B cell (primary cell): ENCODE data around the gene ARHGAP27. TPM values are rescaled to one million over a fixed set of nuclear protein-coding genes. Genes with fewer than 3 reads are reported as not detected.

Experiments used
- ATAC-seq: fragments of 200-7000 bp; cut with Tn5 transposase; one replicate; pipeline ENCODE4 v1.10.0; 2021; ENCODE audit warnings: low read depth, mild to moderate bottlenecking, moderate number of reproducible peaks, moderate library complexity
- CTCF ChIA-PET: fragments of 350-600 bp; sonication (Branson Sonifier 250); formaldehyde crosslinking; loops from one replicate; lab custom pipeline; 2021; ENCODE audit warnings: antibody characterized with exemption, inconsistent platforms; lab: Charles Lee
- POLR2A ChIA-PET: fragments of 350-600 bp; sonication (Branson Sonifier 250); formaldehyde crosslinking; loops from one replicate; lab custom pipeline; 2021; ENCODE audit warnings: antibody characterized with exemption; lab: Charles Lee
- DNase-seq: peaks from one replicate; pipeline ENCODE4 v3.0.0; 2013
- H2AFZ ChIP-seq: 2 replicates; pipeline ENCODE4 v1.6.1; 2012; ENCODE audit warnings: mild to moderate bottlenecking, low read depth, low read length; ENCODE audit not compliant: insufficient read depth, poor library complexity, severe bottlenecking
- H3K27ac ChIP-seq, 2 donors: 1 replicate in 1 of 2; 2 replicates in 1 of 2; pipeline ENCODE4 v1.5.1; 2012 to 2013; ENCODE audit warnings: low read length in 2 of 2, mild to moderate bottlenecking in 2 of 2, moderate library complexity in 1 of 2
- H3K27me3 ChIP-seq, 4 experiments: fragments of 200-600 bp in 1 of 4; sonication (generic) in 1 of 4; replicated peaks in 1 of 4; 1 replicate in 2 of 4; 2 replicates in 2 of 4; pipeline versions ENCODE4 v1.6.1 to v1.7.0; 2013 to 2016; ENCODE audit warnings: low read length in 3 of 4, mild to moderate bottlenecking in 2 of 4, mixed read lengths in 1 of 4, moderate library complexity in 1 of 4; ENCODE audit not compliant: insufficient read depth in 4 of 4, control insufficient read depth in 3 of 4; ENCODE audit errors: control extremely low read depth in 1 of 4
- H3K36me3 ChIP-seq, 2 experiments: replicated peaks in 1 of 2; 1 replicate in 1 of 2; 2 replicates in 1 of 2; pipeline versions ENCODE4 v1.6.1 to v1.7.1; 2013; ENCODE audit warnings: low read length in 1 of 2; ENCODE audit not compliant: insufficient read depth in 2 of 2, control insufficient read depth in 1 of 2; ENCODE audit errors: control extremely low read depth in 1 of 2, extremely low read depth in 1 of 2
- H3K4me1 ChIP-seq, 2 donors: fragments of 200-600 bp in 1 of 2; sonication (generic) in 1 of 2; 1 replicate in 1 of 2; 2 replicates in 1 of 2; pipeline versions ENCODE4 v1.5.1 to v1.6.1; 2013 to 2017; ENCODE audit warnings: low read length in 2 of 2; ENCODE audit not compliant: control insufficient read depth in 2 of 2, insufficient read depth in 2 of 2
- H3K4me2 ChIP-seq: replicated peaks from 2 replicates; pipeline ENCODE3; 2012; ENCODE audit warnings: mild to moderate bottlenecking, low read depth, low read length; ENCODE audit not compliant: poor library complexity, severe bottlenecking
- H3K4me3 ChIP-seq, 5 experiments: fragments of 200-600 bp in 1 of 5; sonication (generic) in 1 of 5; 1 replicate in 3 of 5; 2 replicates in 2 of 5; pipeline versions ENCODE4 v1.5.1 to v1.7.0; 2011 to 2016; ENCODE audit warnings: low read length in 4 of 5, mild to moderate bottlenecking in 4 of 5, low read depth in 2 of 5, control low read depth in 1 of 5, moderate library complexity in 1 of 5; ENCODE audit not compliant: insufficient read depth in 1 of 5; ENCODE audit errors: control extremely low read depth in 1 of 5, extremely low read depth in 1 of 5
- H3K79me2 ChIP-seq: fragments of 200-600 bp; sonication (generic); one replicate; pipeline ENCODE4 v1.6.0; 2016; ENCODE audit warnings: low read length; ENCODE audit not compliant: control insufficient read depth, insufficient read depth
- H3K9ac ChIP-seq: fragments of 200-600 bp; sonication (generic); 2 replicates; pipeline ENCODE4 v1.6.1; 2017; ENCODE audit warnings: mild to moderate bottlenecking, low read length, moderate library complexity
- H3K9me3 ChIP-seq, 3 donors: one replicate each; pipeline versions ENCODE4 v1.6.1 to v1.7.1; 2013; ENCODE audit warnings: low read length in 2 of 3; ENCODE audit not compliant: control insufficient read depth in 2 of 3, insufficient read depth in 1 of 3; ENCODE audit errors: control extremely low read depth in 1 of 3
- H4K20me1 ChIP-seq: 2 replicates; pipeline ENCODE4 v1.6.0; 2012; ENCODE audit warnings: mild to moderate bottlenecking, low read length; ENCODE audit not compliant: insufficient read depth, control insufficient read depth, poor library complexity, severe bottlenecking
- H3K27ac Mint-ChIP-seq: one replicate; pipeline ENCODE4 v1.8.0; 2021; ENCODE audit warnings: mixed read lengths
- H3K27me3 Mint-ChIP-seq: one replicate; pipeline ENCODE4 v1.8.0; 2021; ENCODE audit warnings: mixed read lengths
- H3K4me1 Mint-ChIP-seq: one replicate; pipeline ENCODE4 v1.8.0; 2021; ENCODE audit warnings: mixed read lengths
- H3K4me3 Mint-ChIP-seq: one replicate; pipeline ENCODE4 v1.8.0; 2021; ENCODE audit warnings: mixed read lengths
- H3K9me3 Mint-ChIP-seq: one replicate; pipeline ENCODE4 v1.8.0; 2022; ENCODE audit warnings: mixed read lengths; ENCODE audit not compliant: insufficient read depth
- CTCF ChIP-seq: fragments of 200-600 bp; IDR thresholded peaks from one replicate; pipeline ENCODE4 v1.8.0; 2022; ENCODE audit warnings: antibody characterized with exemption, mild to moderate bottlenecking
- EZH2 ChIP-seq: IDR thresholded peaks from 2 replicates; pipeline ENCODE4 v1.6.1; 2012; ENCODE audit warnings: borderline replicate concordance, low read depth, mild to moderate bottlenecking, moderate library complexity, low read length; ENCODE audit not compliant: insufficient read depth, poor library complexity, severe bottlenecking
- WGBS: methylation state at CpG from one replicate; pipeline ENCODE4 v1.1.5; 2013; ENCODE audit warnings: missing lambda C conversion rate; ENCODE audit not compliant: insufficient coverage; 5-methylcytosine and 5-hydroxymethylcytosine counted together
- intact Hi-C: fragments of 100-400 bp; cut with micrococcal nuclease; formaldehyde crosslinking; loops from one replicate; pipeline ENCODE4 v1.10.0; 2022
- polyA plus RNA-seq: library from polyadenylated mRNA; depleted of rRNA; stranded (reverse); fragments of >200 nt; gene quantifications from 2 replicates; pipeline ENCODE4 v1.2.3, GENCODE V29; 2012
- total RNA-seq, 2 donors: library from RNA; stranded (reverse); fragments of 120-200 nt in 1 of 2; gene quantifications; 1 replicate in 1 of 2; 2 replicates in 1 of 2; pipeline versions ENCODE4 v1.2.3 to v1.2.4, GENCODE V29; 2013 to 2022

Gene ARHGAP27
- total and polyA plus RNA-seq, 2 donors (not counting 1 experiment from before 2014, with no cell fraction given) = 159 to 227 TPM

- H4K20me1 ChIP-seq = no peaks in the 10 kb centered on the region
- peak overlapping the region in 3 of 5 experiments; percentile 11 to 25 (median 24) for H3K4me3 ChIP-seq
- no peaks in the 10 kb centered on the region for H3K36me3 ChIP-seq
- H2AFZ ChIP-seq = peak overlapping the region; percentile 67
- H3K4me1 Mint-ChIP-seq = peaks cover 19% of the 10 kb centered on the region
- H3K79me2 ChIP-seq = no peaks in the 10 kb centered on the region
- POLR2A ChIA-PET = interaction anchor here (1.3 kb wide), 1 partner anchor 55 kb away, joined by 3 read pairs; the partner anchor contains the start of gene MAP3K14
- DNase-seq = peak; percentile 22
- H3K27ac Mint-ChIP-seq = no peak overlapping the region
- TF ChIP-seq CTCF (no peak), EZH2 (no peak)
- CTCF ChIA-PET = interaction anchor here (0.6 to 4.2 kb wide), 7 partner anchors 12 to 153 kb away, joined by 3 to 29 read pairs (median 5); partner anchors contain the start of gene MAP3K14
- peak overlapping the region; percentile 68 for H3K4me2 ChIP-seq
- no peak overlapping the region for H3K27ac ChIP-seq
- H3K4me3 Mint-ChIP-seq = peak overlapping the region; percentile 70
- H3K4me1 ChIP-seq = peaks cover 6 to 22% of the 10 kb centered on the region in 2 donors
- H3K9me3 ChIP-seq = no peaks in the 10 kb centered on the region
- peak; percentile 31 for ATAC-seq
- no peaks in the 10 kb centered on the region for H3K9me3 Mint-ChIP-seq
- peaks cover 0 to 23% (median 8%) of the 10 kb centered on the region in 4 experiments for H3K27me3 ChIP-seq
- 9% methylated on average over 39 of the region's 55 CpGs for WGBS
- peaks cover 21% of the 10 kb centered on the region for H3K27me3 Mint-ChIP-seq
- peak overlapping the region; percentile 44 for H3K9ac ChIP-seq
- intact Hi-C loops = no loop called here
Observed at GRCh38 chr17:45371414-45372324, 61.0 kb downstream of the ARHGAP27 start.
